GM12878 (cell line): ENCODE results near the gene CDR2.

Experiments
- CEBPB ChIP-seq, 2 experiments: fragments of 150-350 bp in 1 of 2; IDR thresholded peaks; 2 replicates each; pipeline ENCODE4 v1.6.1; 2012 to 2014; ENCODE audit warnings: low read depth in 2 of 2, low read length in 2 of 2, borderline replicate concordance in 1 of 2, inconsistent platforms in 1 of 2
- CHD4 ChIP-seq: fragments of 200-600 bp; sonication (generic); IDR thresholded peaks from 2 replicates; pipeline ENCODE4 v1.6.1; 2016; ENCODE audit warnings: mild to moderate bottlenecking
- CTCF ChIP-seq, 3 experiments: IDR thresholded peaks in 2 of 3; conservative IDR thresholded peaks in 1 of 3; 2 replicates each; pipeline ENCODE4 v1.5.1; 2011; ENCODE audit warnings: low read depth in 3 of 3, low read length in 3 of 3, mild to moderate bottlenecking in 3 of 3, control low read depth in 2 of 3, moderate library complexity in 2 of 3, inconsistent platforms in 1 of 3, mixed read lengths in 1 of 3; ENCODE audit not compliant: control insufficient read depth in 2 of 3, insufficient read depth in 1 of 3; ENCODE audit errors: extremely low read depth in 1 of 3
- NBN ChIP-seq: fragments of 450-650 bp; IDR thresholded peaks from 2 replicates; pipeline ENCODE4 v1.6.1; 2016
- NKRF ChIP-seq: fragments of 450-650 bp; conservative IDR thresholded peaks from 2 replicates; pipeline ENCODE4 v1.6.1; 2017; ENCODE audit warnings: mild to moderate bottlenecking, moderate library complexity
- PBX3 ChIP-seq: IDR thresholded peaks from 2 replicates; pipeline ENCODE4 v1.6.1; 2011; ENCODE audit warnings: mild to moderate bottlenecking, low read depth, low read length, moderate library complexity; ENCODE audit not compliant: insufficient replicate concordance
- PML ChIP-seq: IDR thresholded peaks from 2 replicates; pipeline ENCODE4 v1.6.1; 2012; ENCODE audit warnings: low read length, inconsistent platforms
- POLR2A ChIP-seq: IDR thresholded peaks from 2 replicates; pipeline ENCODE4 v1.6.1; 2011; ENCODE audit warnings: low read depth, mild to moderate bottlenecking, low read length
- POLR2AphosphoS5 ChIP-seq: IDR thresholded peaks from 2 replicates; pipeline ENCODE4 v1.6.1; 2011; ENCODE audit warnings: mild to moderate bottlenecking, low read length, inconsistent platforms
- RAD21 ChIP-seq: IDR thresholded peaks from 2 replicates; pipeline ENCODE4 v1.6.1; 2011; ENCODE audit warnings: mild to moderate bottlenecking, low read depth, low read length, moderate library complexity; ENCODE audit not compliant: insufficient read depth
- RCOR1 ChIP-seq: conservative IDR thresholded peaks from 2 replicates; pipeline ENCODE4 v1.6.1; 2012; ENCODE audit warnings: low read depth, low read length, improper control_type of control experiment
- REST ChIP-seq: IDR thresholded peaks from 2 replicates; pipeline ENCODE4 v1.6.1; 2012; ENCODE audit warnings: mild to moderate bottlenecking, low read depth, low read length
- ZNF24 ChIP-seq: fragments of 450-650 bp; IDR thresholded peaks from 2 replicates; pipeline ENCODE4 v1.6.1; 2017; ENCODE audit warnings: antibody characterized with exemption, mild to moderate bottlenecking
- ZNF274 ChIP-seq: IDR thresholded peaks from one replicate; pipeline ENCODE4 v1.8.0; 2011; ENCODE audit not compliant: insufficient read length, insufficient read depth

GRCh38 chr16:22386976-22387375 is 12.6 kb upstream of the CDR2 start:
- TF ChIP-seq CTCF (IDR thresholded peaks at IDR 0.05 in 2 of 3, conservative IDR thresholded peaks at IDR 0.05 in 1 of 3; ENCODE audit: control insufficient read depth in 2 of 3, extremely low read depth in 1 of 3, insufficient read depth in 1 of 3, low read depth in 3 of 3, low read length in 3 of 3) = no peak
- no peak for TF ChIP-seq POLR2AphosphoS5
- TF ChIP-seq NBN = no peak
- TF ChIP-seq RAD21 = no peak
- TF ChIP-seq CHD4 = no peak
- no peak for TF ChIP-seq ZNF24
- TF ChIP-seq POLR2A = no peak
- no peak for TF ChIP-seq NKRF
- TF ChIP-seq CEBPB (IDR thresholded peaks at IDR 0.05; ENCODE audit: borderline replicate concordance in 1 of 2, low read depth in 2 of 2, low read length in 2 of 2) = no peak
- TF ChIP-seq ZNF274 = no peak
- TF ChIP-seq PML = no peak
- TF ChIP-seq REST = no peak
- TF ChIP-seq PBX3 = no peak
- TF ChIP-seq RCOR1 = no peak
